Measurements from ENCODE around the gene SCMH1. TPM values are rescaled to one million over a fixed set of nuclear protein-coding genes. Genes with fewer than 3 reads are reported as not detected.

The SCMH1 gene
- polyA plus RNA-seq, 2 of the 4 experiments (the other 2 are of a cell fraction): 11.6 to 26.7 TPM

DNA sequence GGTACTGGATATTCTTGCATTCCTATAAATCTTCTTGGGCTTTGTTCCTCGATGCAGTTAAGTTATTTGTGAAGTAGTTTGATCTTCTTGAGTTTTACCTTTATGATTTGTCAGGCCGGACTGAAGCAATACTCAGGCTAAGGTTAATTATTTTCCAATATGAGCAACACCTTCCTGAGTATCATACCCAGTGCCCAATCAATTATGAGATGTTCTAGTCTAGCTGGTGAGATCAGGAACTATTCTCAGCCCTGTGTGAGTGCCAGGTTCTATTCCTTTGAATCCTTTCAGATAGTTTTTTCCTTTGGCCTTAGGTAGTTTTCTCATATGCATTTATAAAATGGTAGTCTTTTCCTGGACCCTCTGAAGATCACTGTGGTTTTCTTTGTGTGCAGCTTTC lies 92.5 kb downstream of the SCMH1 start:
- ChIA-PET POLR2A (no interaction called here), CTCF (interaction anchor here (0.6 kb wide), 1 partner anchor 91 kb away, joined by 3 read pairs; no protein-coding TSS in a partner anchor)
- DNase-seq (ENCODE audit: low read depth in 1 of 2, low spot score in 1 of 2): no peak
- 48% methylated on average over 2 of the region's 2 CpGs for WGBS (ENCODE audit: missing lambda C conversion rate)
- Histone ChIP-seq H3K4me2 (peak overlapping the region; percentile 73; the same call in 2 of the 3 replicates), H3K27ac (peak overlapping the region; percentile 95 to 96), H3K4me1 (peaks cover 47% of the 10 kb centered on the region), H3K9me3 (peaks cover 10% of the 10 kb centered on the region; the same call in 2 of the 3 replicates), H3K4me3 (no peak overlapping the region)
- TF ChIP-seq ZC3H11A (IDR thresholded peaks at IDR 0.05) (no peak), RNF2 (IDR thresholded peaks at IDR 0.05; ENCODE audit: borderline replicate concordance, low read depth) (no peak), KDM5A (IDR thresholded peaks at IDR 0.05) (no peak), EHMT2 (IDR thresholded peaks at IDR 0.05; ENCODE audit: low read depth) (no peak), CBX2 (IDR thresholded peaks at IDR 0.05; ENCODE audit: borderline replicate concordance, low read depth) (no peak), FOSB (CRISPR knock-in tag; IDR thresholded peaks at IDR 0.05) (no peak), MAZ (IDR thresholded peaks at IDR 0.05; ENCODE audit: borderline replicate concordance, low read depth, low read length) (no peak), MAFK (IDR thresholded peaks at IDR 0.05; ENCODE audit: partially characterized antibody) (no peak)
- TF ChIP-seq, protein P1, sequence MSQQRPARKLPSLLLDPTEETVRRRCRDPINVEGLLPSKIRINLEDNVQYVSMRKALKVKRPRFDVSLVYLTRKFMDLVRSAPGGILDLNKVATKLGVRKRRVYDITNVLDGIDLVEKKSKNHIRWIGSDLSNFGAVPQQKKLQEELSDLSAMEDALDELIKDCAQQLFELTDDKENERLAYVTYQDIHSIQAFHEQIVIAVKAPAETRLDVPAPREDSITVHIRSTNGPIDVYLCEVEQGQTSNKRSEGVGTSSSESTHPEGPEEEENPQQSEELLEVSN (IDR thresholded peaks at IDR 0.05; ENCODE audit: borderline replicate concordance, low read depth): no peak
- TF ChIP-seq, protein P2, sequence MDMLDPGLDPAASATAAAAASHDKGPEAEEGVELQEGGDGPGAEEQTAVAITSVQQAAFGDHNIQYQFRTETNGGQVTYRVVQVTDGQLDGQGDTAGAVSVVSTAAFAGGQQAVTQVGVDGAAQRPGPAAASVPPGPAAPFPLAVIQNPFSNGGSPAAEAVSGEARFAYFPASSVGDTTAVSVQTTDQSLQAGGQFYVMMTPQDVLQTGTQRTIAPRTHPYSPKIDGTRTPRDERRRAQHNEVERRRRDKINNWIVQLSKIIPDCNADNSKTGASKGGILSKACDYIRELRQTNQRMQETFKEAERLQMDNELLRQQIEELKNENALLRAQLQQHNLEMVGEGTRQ (IDR thresholded peaks at IDR 0.05): no peak
- TF ChIP-seq, protein P3, sequence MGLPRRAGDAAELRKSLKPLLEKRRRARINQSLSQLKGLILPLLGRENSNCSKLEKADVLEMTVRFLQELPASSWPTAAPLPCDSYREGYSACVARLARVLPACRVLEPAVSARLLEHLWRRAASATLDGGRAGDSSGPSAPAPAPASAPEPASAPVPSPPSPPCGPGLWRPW (IDR thresholded peaks at IDR 0.05): no peak
- TF ChIP-seq, protein P4, sequence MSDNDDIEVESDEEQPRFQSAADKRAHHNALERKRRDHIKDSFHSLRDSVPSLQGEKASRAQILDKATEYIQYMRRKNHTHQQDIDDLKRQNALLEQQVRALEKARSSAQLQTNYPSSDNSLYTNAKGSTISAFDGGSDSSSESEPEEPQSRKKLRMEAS (IDR thresholded peaks at IDR 0.05): no peak
- no peak for ATAC-seq
- FAIRE-seq: no peak

DNA sequence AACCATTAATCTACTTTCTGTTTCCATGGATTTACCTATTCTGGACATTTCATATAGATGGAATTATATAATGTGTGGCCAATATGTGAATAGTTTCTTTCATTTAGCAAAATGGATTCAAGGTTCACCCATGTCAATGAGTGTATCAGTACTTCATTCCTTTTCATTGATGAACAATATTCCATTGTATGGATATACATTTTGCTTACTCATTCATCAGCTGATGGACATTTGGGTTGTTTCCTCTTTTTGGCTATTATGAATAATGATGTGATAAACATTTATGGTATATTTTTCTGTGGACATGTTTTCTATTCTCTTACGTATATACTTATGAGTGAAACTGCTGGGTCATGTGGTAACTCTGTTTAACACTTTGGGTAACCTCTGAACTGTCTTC lies 97.8 kb downstream of the SCMH1 start:
- no peak overlapping the region for H3K4me2 ChIP-seq
- H3K4me3 ChIP-seq: no peak overlapping the region
- H3K27ac ChIP-seq: no peak overlapping the region
- ATAC-seq (no peak), FAIRE-seq (no peak), DNase-seq (ENCODE audit: low read depth in 1 of 2, low spot score in 1 of 2) (no peak)
- CTCF ChIA-PET: no interaction called here
- H3K9me3 ChIP-seq: peaks cover 26% of the 10 kb centered on the region
- peaks cover under 1% of the 10 kb centered on the region; the same call in 1 of the 3 replicates for H3K4me1 ChIP-seq
- POLR2A ChIA-PET: no interaction called here
- TF ChIP-seq, protein P5, sequence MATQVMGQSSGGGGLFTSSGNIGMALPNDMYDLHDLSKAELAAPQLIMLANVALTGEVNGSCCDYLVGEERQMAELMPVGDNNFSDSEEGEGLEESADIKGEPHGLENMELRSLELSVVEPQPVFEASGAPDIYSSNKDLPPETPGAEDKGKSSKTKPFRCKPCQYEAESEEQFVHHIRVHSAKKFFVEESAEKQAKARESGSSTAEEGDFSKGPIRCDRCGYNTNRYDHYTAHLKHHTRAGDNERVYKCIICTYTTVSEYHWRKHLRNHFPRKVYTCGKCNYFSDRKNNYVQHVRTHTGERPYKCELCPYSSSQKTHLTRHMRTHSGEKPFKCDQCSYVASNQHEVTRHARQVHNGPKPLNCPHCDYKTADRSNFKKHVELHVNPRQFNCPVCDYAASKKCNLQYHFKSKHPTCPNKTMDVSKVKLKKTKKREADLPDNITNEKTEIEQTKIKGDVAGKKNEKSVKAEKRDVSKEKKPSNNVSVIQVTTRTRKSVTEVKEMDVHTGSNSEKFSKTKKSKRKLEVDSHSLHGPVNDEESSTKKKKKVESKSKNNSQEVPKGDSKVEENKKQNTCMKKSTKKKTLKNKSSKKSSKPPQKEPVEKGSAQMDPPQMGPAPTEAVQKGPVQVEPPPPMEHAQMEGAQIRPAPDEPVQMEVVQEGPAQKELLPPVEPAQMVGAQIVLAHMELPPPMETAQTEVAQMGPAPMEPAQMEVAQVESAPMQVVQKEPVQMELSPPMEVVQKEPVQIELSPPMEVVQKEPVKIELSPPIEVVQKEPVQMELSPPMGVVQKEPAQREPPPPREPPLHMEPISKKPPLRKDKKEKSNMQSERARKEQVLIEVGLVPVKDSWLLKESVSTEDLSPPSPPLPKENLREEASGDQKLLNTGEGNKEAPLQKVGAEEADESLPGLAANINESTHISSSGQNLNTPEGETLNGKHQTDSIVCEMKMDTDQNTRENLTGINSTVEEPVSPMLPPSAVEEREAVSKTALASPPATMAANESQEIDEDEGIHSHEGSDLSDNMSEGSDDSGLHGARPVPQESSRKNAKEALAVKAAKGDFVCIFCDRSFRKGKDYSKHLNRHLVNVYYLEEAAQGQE (IDR thresholded peaks at IDR 0.05): no peak
- TF ChIP-seq HOXA7 (CRISPR knock-in tag; IDR thresholded peaks at IDR 0.05) (no peak), FOSB (CRISPR knock-in tag; IDR thresholded peaks at IDR 0.05) (no peak), SREBF2 (IDR thresholded peaks at IDR 0.05) (no peak), CEBPB (IDR thresholded peaks at IDR 0.05) (no peak), CBX2 (IDR thresholded peaks at IDR 0.05; ENCODE audit: borderline replicate concordance, low read depth) (no peak), MAZ (IDR thresholded peaks at IDR 0.05; ENCODE audit: borderline replicate concordance, low read depth, low read length) (no peak), NPAS2 (CRISPR knock-in tag; IDR thresholded peaks at IDR 0.05; ENCODE audit: borderline replicate concordance) (no peak), EHF (CRISPR knock-in tag; IDR thresholded peaks at IDR 0.05) (no peak), EP300 (IDR thresholded peaks at IDR 0.05) (no peak), ZC3H11A (IDR thresholded peaks at IDR 0.05) (no peak), ZSCAN20 (CRISPR knock-in tag; IDR thresholded peaks at IDR 0.05) (no peak), RCOR1 (IDR thresholded peaks at IDR 0.05; ENCODE audit: low read depth, low read length) (no peak), MYC (IDR thresholded peaks at IDR 0.05; ENCODE audit: borderline replicate concordance, low read length) (no peak), TFCP2L1 (CRISPR knock-in tag; IDR thresholded peaks at IDR 0.05) (no peak), JUN (IDR thresholded peaks at IDR 0.05) (no peak)
- TF ChIP-seq, protein P6, sequence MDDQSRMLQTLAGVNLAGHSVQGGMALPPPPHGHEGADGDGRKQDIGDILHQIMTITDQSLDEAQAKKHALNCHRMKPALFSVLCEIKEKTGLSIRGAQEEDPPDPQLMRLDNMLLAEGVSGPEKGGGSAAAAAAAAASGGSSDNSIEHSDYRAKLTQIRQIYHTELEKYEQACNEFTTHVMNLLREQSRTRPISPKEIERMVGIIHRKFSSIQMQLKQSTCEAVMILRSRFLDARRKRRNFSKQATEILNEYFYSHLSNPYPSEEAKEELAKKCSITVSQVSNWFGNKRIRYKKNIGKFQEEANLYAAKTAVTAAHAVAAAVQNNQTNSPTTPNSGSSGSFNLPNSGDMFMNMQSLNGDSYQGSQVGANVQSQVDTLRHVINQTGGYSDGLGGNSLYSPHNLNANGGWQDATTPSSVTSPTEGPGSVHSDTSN (IDR thresholded peaks at IDR 0.05): no peak
- TF ChIP-seq, protein P7, sequence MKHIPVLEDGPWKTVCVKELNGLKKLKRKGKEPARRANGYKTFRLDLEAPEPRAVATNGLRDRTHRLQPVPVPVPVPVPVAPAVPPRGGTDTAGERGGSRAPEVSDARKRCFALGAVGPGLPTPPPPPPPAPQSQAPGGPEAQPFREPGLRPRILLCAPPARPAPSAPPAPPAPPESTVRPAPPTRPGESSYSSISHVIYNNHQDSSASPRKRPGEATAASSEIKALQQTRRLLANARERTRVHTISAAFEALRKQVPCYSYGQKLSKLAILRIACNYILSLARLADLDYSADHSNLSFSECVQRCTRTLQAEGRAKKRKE (CRISPR knock-in tag; IDR thresholded peaks at IDR 0.05; ENCODE audit: low read depth): no peak
- TF ChIP-seq, protein P2 (IDR thresholded peaks at IDR 0.05): no peak
- TF ChIP-seq, protein P8, sequence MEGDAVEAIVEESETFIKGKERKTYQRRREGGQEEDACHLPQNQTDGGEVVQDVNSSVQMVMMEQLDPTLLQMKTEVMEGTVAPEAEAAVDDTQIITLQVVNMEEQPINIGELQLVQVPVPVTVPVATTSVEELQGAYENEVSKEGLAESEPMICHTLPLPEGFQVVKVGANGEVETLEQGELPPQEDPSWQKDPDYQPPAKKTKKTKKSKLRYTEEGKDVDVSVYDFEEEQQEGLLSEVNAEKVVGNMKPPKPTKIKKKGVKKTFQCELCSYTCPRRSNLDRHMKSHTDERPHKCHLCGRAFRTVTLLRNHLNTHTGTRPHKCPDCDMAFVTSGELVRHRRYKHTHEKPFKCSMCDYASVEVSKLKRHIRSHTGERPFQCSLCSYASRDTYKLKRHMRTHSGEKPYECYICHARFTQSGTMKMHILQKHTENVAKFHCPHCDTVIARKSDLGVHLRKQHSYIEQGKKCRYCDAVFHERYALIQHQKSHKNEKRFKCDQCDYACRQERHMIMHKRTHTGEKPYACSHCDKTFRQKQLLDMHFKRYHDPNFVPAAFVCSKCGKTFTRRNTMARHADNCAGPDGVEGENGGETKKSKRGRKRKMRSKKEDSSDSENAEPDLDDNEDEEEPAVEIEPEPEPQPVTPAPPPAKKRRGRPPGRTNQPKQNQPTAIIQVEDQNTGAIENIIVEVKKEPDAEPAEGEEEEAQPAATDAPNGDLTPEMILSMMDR (IDR thresholded peaks at IDR 0.05): no peak
- 93% methylated on average over 1 of the region's 1 CpG for WGBS (ENCODE audit: missing lambda C conversion rate)
